Stomach smooth muscle (tissue), 2 donors: Measurements from ENCODE around the gene PPP2R2D.

ENCODE experiments used
- H3K27ac ChIP-seq: one replicate; pipeline ENCODE4 v1.7.0; 2013; ENCODE audit warnings: mild to moderate bottlenecking, low read length, inconsistent platforms
- H3K27me3 ChIP-seq, 2 donors: one replicate each; pipeline ENCODE4 v1.7.0; 2013; ENCODE audit warnings: low read length in 2 of 2; ENCODE audit not compliant: insufficient read depth in 2 of 2, control insufficient read depth in 1 of 2
- H3K36me3 ChIP-seq, 2 donors: one replicate each; pipeline ENCODE4 v1.7.0; 2013; ENCODE audit warnings: low read length in 2 of 2; ENCODE audit not compliant: control insufficient read depth in 2 of 2, insufficient read depth in 2 of 2
- H3K4me1 ChIP-seq: one replicate; pipeline ENCODE4 v1.7.0; 2013; ENCODE audit warnings: low read length; ENCODE audit not compliant: control insufficient read depth, insufficient read depth
- H3K4me3 ChIP-seq, 2 donors: one replicate each; pipeline ENCODE4 v1.7.0; 2013; ENCODE audit warnings: low read length in 2 of 2
- H3K9ac ChIP-seq, 2 donors: one replicate each; pipeline ENCODE4 v1.7.0; 2013; ENCODE audit warnings: low read length in 2 of 2, mild to moderate bottlenecking in 1 of 2
- H3K9me3 ChIP-seq, 2 donors: one replicate each; pipeline ENCODE4 v1.7.0; 2013; ENCODE audit warnings: low read length in 2 of 2; ENCODE audit not compliant: control insufficient read depth in 2 of 2
- donor health status: healthy.
- donor health status: Pancreatic carcinoma.

Gene PPP2R2D

GRCh38 chr10:131930150-131930549 lies 29.3 kb downstream of the PPP2R2D start:
- Histone ChIP-seq H3K27ac (peak overlapping the region; percentile 60), H3K36me3 (peaks cover 0 to 6% of the 10 kb centered on the region in 2 donors), H3K9ac (no peak overlapping the region), H3K9me3 (no peaks in the 10 kb centered on the region), H3K4me3 (no peak overlapping the region), H3K27me3 (no peaks in the 10 kb centered on the region), H3K4me1 (peaks cover 48% of the 10 kb centered on the region)

- Histone ChIP-seq H3K27ac (peak overlapping the region; percentile 60), H3K4me1 (peaks cover 48% of the 10 kb centered on the region), H3K9me3 (no peaks in the 10 kb centered on the region)
These were observed 29.9 kb downstream of the PPP2R2D start for GRCh38 chr10:131930586-131931330.

GRCh38 chr10:131931981-131932380 lies 31.2 kb downstream of the PPP2R2D start:
- Histone ChIP-seq H3K36me3 (peaks cover 3 to 6% of the 10 kb centered on the region in 2 donors), H3K9me3 (no peaks in the 10 kb centered on the region), H3K27me3 (no peaks in the 10 kb centered on the region), H3K4me3 (no peak overlapping the region), H3K4me1 (peaks cover 48% of the 10 kb centered on the region), H3K27ac (peak overlapping the region; percentile 18), H3K9ac (no peak overlapping the region)

More at GRCh38 chr10:131930586-131931330, 29.9 kb downstream of the PPP2R2D start:
- H3K9ac ChIP-seq = peak overlapping the region in 1 of 2 donors; percentile 47
- H3K36me3 ChIP-seq = peaks cover 0 to 6% of the 10 kb centered on the region in 2 donors
- no peak overlapping the region for H3K4me3 ChIP-seq
- H3K27me3 ChIP-seq = no peaks in the 10 kb centered on the region

- Histone ChIP-seq H3K4me3 (peak overlapping the region in 1 of 2 donors; percentile 4), H3K36me3 (peaks cover 9 to 13% of the 10 kb centered on the region in 2 donors), H3K27ac (peak overlapping the region; percentile 53), H3K9me3 (no peaks in the 10 kb centered on the region), H3K27me3 (no peaks in the 10 kb centered on the region), H3K9ac (peak overlapping the region; percentile 1 to 15), H3K4me1 (peaks cover 42% of the 10 kb centered on the region)
These were observed 32.3 kb downstream of the PPP2R2D start for GRCh38 chr10:131933016-131933695.

- H3K4me1 ChIP-seq = peaks cover 38% of the 10 kb centered on the region
- H3K27me3 ChIP-seq = no peaks in the 10 kb centered on the region
- no peak overlapping the region for H3K4me3 ChIP-seq
- H3K9me3 ChIP-seq = no peaks in the 10 kb centered on the region
- no peak overlapping the region for H3K9ac ChIP-seq
- H3K36me3 ChIP-seq = peaks cover 13 to 17% of the 10 kb centered on the region in 2 donors
- peak overlapping the region; percentile 53 for H3K27ac ChIP-seq
These were observed 32.9 kb downstream of the PPP2R2D start for GRCh38 chr10:131933696-131934086.

- Histone ChIP-seq H3K27ac (no peak overlapping the region), H3K36me3 (peaks cover 15 to 18% of the 10 kb centered on the region in 2 donors), H3K27me3 (no peaks in the 10 kb centered on the region), H3K9me3 (no peaks in the 10 kb centered on the region), H3K4me3 (no peak overlapping the region), H3K4me1 (peaks cover 33% of the 10 kb centered on the region), H3K9ac (no peak overlapping the region)
These were observed 34.0 kb downstream of the PPP2R2D start for GRCh38 chr10:131934769-131935168.

- peaks cover 30% of the 10 kb centered on the region for H3K4me1 ChIP-seq
- H3K9ac ChIP-seq = no peak overlapping the region
- H3K9me3 ChIP-seq = no peaks in the 10 kb centered on the region
- peaks cover 15 to 18% of the 10 kb centered on the region in 2 donors for H3K36me3 ChIP-seq
- H3K4me3 ChIP-seq = no peak overlapping the region
- no peaks in the 10 kb centered on the region for H3K27me3 ChIP-seq
- H3K27ac ChIP-seq = no peak overlapping the region
These were observed 34.5 kb downstream of the PPP2R2D start for GRCh38 chr10:131935260-131935659.

GRCh38 chr10:131936294-131936693 lies 35.5 kb downstream of the PPP2R2D start:
- Histone ChIP-seq H3K4me1 (peaks cover 23% of the 10 kb centered on the region), H3K36me3 (peaks cover 21 to 24% of the 10 kb centered on the region in 2 donors), H3K9me3 (no peaks in the 10 kb centered on the region), H3K4me3 (no peak overlapping the region), H3K27ac (no peak overlapping the region), H3K27me3 (no peaks in the 10 kb centered on the region), H3K9ac (no peak overlapping the region)

- no peak overlapping the region for H3K9ac ChIP-seq
- peaks cover 21 to 28% of the 10 kb centered on the region in 2 donors for H3K36me3 ChIP-seq
- H3K4me3 ChIP-seq = no peak overlapping the region
- no peak overlapping the region for H3K27ac ChIP-seq
- H3K9me3 ChIP-seq = no peaks in the 10 kb centered on the region
- H3K27me3 ChIP-seq = no peaks in the 10 kb centered on the region
- H3K4me1 ChIP-seq = peaks cover 18% of the 10 kb centered on the region
These were observed 35.9 kb downstream of the PPP2R2D start for GRCh38 chr10:131936736-131937135.

- Histone ChIP-seq H3K4me1 (peaks cover 10% of the 10 kb centered on the region), H3K9me3 (no peaks in the 10 kb centered on the region), H3K27me3 (no peaks in the 10 kb centered on the region), H3K27ac (no peak overlapping the region), H3K4me3 (no peak overlapping the region), H3K9ac (no peak overlapping the region), H3K36me3 (peaks cover 21 to 29% of the 10 kb centered on the region in 2 donors)
These were observed 37.0 kb downstream of the PPP2R2D start for GRCh38 chr10:131937836-131938235.

- Histone ChIP-seq H3K27ac (no peak overlapping the region), H3K9me3 (no peaks in the 10 kb centered on the region), H3K4me3 (no peak overlapping the region), H3K36me3 (peaks cover 21 to 29% of the 10 kb centered on the region in 2 donors), H3K27me3 (no peaks in the 10 kb centered on the region), H3K9ac (no peak overlapping the region), H3K4me1 (peaks cover 6% of the 10 kb centered on the region)
These were observed 37.9 kb downstream of the PPP2R2D start for GRCh38 chr10:131938681-131939080.
